GM13976 (cell line): ENCODE data around the gene DIPK1A.

ENCODE experiments used
- DNase-seq: peaks from one replicate; pipeline ENCODE4 v3.0.0; 2012; ENCODE audit warnings: low spot score
- CTCF ChIP-seq: IDR thresholded peaks from 2 replicates; pipeline ENCODE4 v1.5.1; 2012; ENCODE audit warnings: borderline replicate concordance, mild to moderate bottlenecking; ENCODE audit not compliant: insufficient read depth; ENCODE audit errors: extremely low read depth, missing control alignments, control extremely low read depth
- in situ Hi-C: fragments of 300-500 bp; cut with MboI; formaldehyde crosslinking; loops from one replicate; pipeline ENCODE4 v1.12.0; 2022; ENCODE audit warnings: low sequenced_read_pairs, mixed read lengths, inconsistent platforms; ENCODE audit not compliant: unreplicated experiment

Gene DIPK1A

GRCh38 chr1:92857817-92858216, 103.4 kb downstream of the DIPK1A start:
- no peak for DNase-seq
- in situ Hi-C loops = loop anchor here (5.0 kb wide), 1 partner anchor 134 kb away; no protein-coding TSS in a partner anchor

DNA sequence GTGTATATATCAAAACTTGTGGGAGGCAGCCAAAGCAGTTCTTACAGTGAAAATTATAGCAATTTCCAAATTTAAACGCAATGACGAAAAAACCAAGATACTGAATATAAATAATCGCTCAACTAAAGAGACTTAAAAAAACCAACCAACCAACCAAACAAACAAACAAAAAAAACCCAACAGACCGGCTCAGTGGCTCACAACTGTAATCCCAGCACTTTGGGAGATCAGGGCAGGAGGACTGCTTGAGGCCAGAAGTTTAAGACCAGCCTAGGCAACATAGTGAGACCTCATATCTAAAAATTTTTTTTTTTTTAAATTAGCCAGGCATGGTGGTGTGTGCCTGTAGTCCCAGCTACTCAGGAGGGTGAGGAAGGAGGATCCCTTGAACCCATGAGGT, 106.0 kb downstream of the DIPK1A start:
- DNase-seq = no peak
- in situ Hi-C loops = loop anchor here (5.0 kb wide), 1 partner anchor 137 kb away; no protein-coding TSS in a partner anchor

More at GRCh38 chr1:92857817-92858216, 103.4 kb downstream of the DIPK1A start:
- no peak for TF ChIP-seq CTCF

GRCh38 chr1:92854101-92854785, 107.0 kb downstream of the DIPK1A start:
- in situ Hi-C loops = no loop called here
- DNase-seq = no peak
- no peak for TF ChIP-seq CTCF

More for the DNA sequence above, 106.0 kb downstream of the DIPK1A start:
- TF ChIP-seq CTCF = no peak

DNA sequence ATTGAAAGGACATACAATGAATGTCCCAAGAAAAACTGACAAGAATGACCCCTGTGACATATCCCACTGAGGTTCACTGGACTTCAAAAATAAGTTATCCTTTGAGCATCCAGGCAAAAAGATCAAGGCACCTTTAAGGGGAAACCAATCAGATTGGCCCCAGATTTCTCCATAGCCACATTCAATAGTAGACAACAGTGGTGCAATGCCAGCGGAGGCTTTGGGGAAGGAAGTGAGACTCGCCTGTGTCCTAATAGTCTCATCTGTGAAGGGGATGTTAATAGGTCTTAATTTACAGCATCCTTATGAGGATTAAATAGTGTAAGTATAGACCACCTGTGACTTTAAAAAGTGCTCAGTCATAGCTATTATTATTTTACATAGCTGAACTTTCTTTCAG, 108.0 kb downstream of the DIPK1A start:
- in situ Hi-C loops = no loop called here
- DNase-seq = no peak
- TF ChIP-seq CTCF = no peak

- in situ Hi-C loops = no loop called here
- TF ChIP-seq CTCF = no peak
- no peak for DNase-seq
Observed at GRCh38 chr1:92851729-92852128, 109.5 kb downstream of the DIPK1A start.

GRCh38 chr1:92850019-92850418, 111.2 kb downstream of the DIPK1A start:
- no peak for TF ChIP-seq CTCF
- in situ Hi-C loops = no loop called here

GRCh38 chr1:92848201-92848600, 113.1 kb downstream of the DIPK1A start:
- in situ Hi-C loops = no loop called here
- no peak for DNase-seq
- no peak for TF ChIP-seq CTCF

More at GRCh38 chr1:92850019-92850418, 111.2 kb downstream of the DIPK1A start:
- DNase-seq = no peak
